ENCODE results near the gene ITIH4. TPM values are rescaled to one million over a fixed set of nuclear protein-coding genes. Genes with fewer than 3 reads are reported as not detected.
A peak's percentile ranks its signal among the peaks of the same experiment; 100 is the strongest.

The ITIH4 gene
- total and polyA plus RNA-seq, 2 of the 13 experiments (the other 11 are each of a cell fraction or from before 2014, with no cell fraction given) = 2.7 to 5.3 TPM

DNA sequence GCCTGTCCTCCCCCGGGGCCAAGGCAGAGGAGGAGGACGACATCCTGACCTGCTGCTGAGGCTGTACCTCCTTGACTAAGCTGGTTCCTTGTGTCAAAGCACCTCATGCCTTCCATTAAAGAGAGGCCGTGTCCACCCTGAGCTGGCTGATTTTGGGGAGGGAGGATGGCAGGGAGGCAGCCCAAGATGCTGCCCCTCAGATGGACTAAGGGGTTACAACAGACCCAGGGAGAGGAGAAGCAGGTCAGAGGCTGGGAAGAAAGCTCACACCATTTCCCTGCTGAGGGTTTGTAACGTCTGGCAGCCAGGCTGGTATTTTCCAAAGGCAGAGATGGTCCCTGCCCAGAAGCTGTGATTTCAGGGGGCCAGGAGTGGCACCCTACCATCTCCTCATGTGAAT, 38.5 kb downstream of the ITIH4 start:
- Histone ChIP-seq H3K4me1 (ENCODE audit: insufficient read depth, low read length) (peaks cover 100% of the 10 kb centered on the region), H3K9ac (ENCODE audit: insufficient read depth, low read depth, low read length) (0 out of 2 replicates have a peak overlapping the region, but pooled peaks have one; percentile 6), H4K20me1 (ENCODE audit: insufficient read depth, low read length) (no peaks in the 10 kb centered on the region), H3K4me3 (replicated peaks in 1 of 3; ENCODE audit: insufficient read depth in 1 of 3, low read depth in 2 of 3, low read length in 3 of 3) (no peak overlapping the region), H3K79me2 (ENCODE audit: insufficient read depth, low read length) (peaks cover 4% of the 10 kb centered on the region), H3K27me3 (ENCODE audit: control insufficient read depth in 1 of 2, insufficient read depth in 2 of 2, low read length in 2 of 2) (no peaks in the 10 kb centered on the region), H3K4me2 (ENCODE audit: low read depth, low read length) (peak overlapping the region; percentile 8; the same call in 1 of the 2 replicates), H2AFZ (ENCODE audit: low read length) (no peak overlapping the region), H3K9me3 (ENCODE audit: low read length) (no peaks in the 10 kb centered on the region), H3K27ac (ENCODE audit: extremely low read length, insufficient read depth, low read length) (peak overlapping the region; percentile 9), H3K36me3 (replicated peaks in 1 of 2; ENCODE audit: control insufficient read depth in 1 of 2, insufficient read depth in 2 of 2, low read length in 2 of 2) (peaks cover 6 to 10% of the 10 kb centered on the region in 2 experiments; a peak in 3 of 5 replicates)
- WGBS (ENCODE audit: low lambda C conversion rate) = 80% methylated on average over 2 of the region's 4 CpGs
- in situ Hi-C loops (cut with HindIII; ENCODE audit: extremely low pct_ligation_motif_present, low pct_unique_long_range_greater_than_20kb) (no loop called here), intact Hi-C loops (cut with micrococcal nuclease; ENCODE audit: unreplicated experiment) (no loop called here)
- TF ChIP-seq, protein P1, sequence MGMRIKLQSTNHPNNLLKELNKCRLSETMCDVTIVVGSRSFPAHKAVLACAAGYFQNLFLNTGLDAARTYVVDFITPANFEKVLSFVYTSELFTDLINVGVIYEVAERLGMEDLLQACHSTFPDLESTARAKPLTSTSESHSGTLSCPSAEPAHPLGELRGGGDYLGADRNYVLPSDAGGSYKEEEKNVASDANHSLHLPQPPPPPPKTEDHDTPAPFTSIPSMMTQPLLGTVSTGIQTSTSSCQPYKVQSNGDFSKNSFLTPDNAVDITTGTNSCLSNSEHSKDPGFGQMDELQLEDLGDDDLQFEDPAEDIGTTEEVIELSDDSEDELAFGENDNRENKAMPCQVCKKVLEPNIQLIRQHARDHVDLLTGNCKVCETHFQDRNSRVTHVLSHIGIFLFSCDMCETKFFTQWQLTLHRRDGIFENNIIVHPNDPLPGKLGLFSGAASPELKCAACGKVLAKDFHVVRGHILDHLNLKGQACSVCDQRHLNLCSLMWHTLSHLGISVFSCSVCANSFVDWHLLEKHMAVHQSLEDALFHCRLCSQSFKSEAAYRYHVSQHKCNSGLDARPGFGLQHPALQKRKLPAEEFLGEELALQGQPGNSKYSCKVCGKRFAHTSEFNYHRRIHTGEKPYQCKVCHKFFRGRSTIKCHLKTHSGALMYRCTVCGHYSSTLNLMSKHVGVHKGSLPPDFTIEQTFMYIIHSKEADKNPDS (CRISPR knock-in tag; IDR thresholded peaks at IDR 0.05) = 0 out of 2 replicates have a peak, but pooled peaks have one; percentile 53
- TF ChIP-seq, protein P2, sequence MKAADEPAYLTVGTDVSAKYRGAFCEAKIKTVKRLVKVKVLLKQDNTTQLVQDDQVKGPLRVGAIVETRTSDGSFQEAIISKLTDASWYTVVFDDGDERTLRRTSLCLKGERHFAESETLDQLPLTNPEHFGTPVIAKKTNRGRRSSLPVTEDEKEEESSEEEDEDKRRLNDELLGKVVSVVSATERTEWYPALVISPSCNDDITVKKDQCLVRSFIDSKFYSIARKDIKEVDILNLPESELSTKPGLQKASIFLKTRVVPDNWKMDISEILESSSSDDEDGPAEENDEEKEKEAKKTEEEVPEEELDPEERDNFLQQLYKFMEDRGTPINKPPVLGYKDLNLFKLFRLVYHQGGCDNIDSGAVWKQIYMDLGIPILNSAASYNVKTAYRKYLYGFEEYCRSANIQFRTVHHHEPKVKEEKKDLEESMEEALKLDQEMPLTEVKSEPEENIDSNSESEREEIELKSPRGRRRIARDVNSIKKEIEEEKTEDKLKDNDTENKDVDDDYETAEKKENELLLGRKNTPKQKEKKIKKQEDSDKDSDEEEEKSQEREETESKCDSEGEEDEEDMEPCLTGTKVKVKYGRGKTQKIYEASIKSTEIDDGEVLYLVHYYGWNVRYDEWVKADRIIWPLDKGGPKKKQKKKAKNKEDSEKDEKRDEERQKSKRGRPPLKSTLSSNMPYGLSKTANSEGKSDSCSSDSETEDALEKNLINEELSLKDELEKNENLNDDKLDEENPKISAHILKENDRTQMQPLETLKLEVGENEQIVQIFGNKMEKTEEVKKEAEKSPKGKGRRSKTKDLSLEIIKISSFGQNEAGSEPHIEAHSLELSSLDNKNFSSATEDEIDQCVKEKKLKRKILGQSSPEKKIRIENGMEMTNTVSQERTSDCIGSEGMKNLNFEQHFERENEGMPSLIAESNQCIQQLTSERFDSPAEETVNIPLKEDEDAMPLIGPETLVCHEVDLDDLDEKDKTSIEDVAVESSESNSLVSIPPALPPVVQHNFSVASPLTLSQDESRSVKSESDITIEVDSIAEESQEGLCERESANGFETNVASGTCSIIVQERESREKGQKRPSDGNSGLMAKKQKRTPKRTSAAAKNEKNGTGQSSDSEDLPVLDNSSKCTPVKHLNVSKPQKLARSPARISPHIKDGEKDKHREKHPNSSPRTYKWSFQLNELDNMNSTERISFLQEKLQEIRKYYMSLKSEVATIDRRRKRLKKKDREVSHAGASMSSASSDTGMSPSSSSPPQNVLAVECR (CRISPR knock-in tag; IDR thresholded peaks at IDR 0.05; ENCODE audit: borderline replicate concordance) = 0 out of 2 replicates have a peak, but pooled peaks have one; percentile 18
- 0 out of 2 replicates have a peak, but pooled peaks have one; percentile 25 for TF ChIP-seq SAFB2 (CRISPR knock-in tag; IDR thresholded peaks at IDR 0.05; ENCODE audit: borderline replicate concordance, low read depth)
- 0 out of 2 replicates have a peak, but pooled peaks have one; percentile 38 for TF ChIP-seq ZNF30 (CRISPR knock-in tag; IDR thresholded peaks at IDR 0.05)
- no peak for TF ChIP-seq MYNN (CRISPR knock-in tag; IDR thresholded peaks at IDR 0.05; ENCODE audit: low read depth)
- TF ChIP-seq, protein P3, sequence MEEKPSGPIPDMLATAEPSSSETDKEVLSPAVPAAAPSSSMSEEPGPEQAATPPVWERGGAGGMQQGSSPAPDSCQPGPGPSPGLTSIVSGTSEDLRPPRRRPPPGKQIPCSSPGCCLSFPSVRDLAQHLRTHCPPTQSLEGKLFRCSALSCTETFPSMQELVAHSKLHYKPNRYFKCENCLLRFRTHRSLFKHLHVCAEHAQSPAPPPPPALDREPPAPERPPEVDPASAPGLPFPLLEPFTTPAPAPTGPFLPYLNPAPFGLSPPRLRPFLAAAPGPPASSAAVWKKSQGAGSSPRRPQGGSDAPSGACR (CRISPR knock-in tag; IDR thresholded peaks at IDR 0.05) = 0 out of 2 replicates have a peak, but pooled peaks have one; percentile 53
- no peak for TF ChIP-seq LCORL (IDR thresholded peaks at IDR 0.05)
- peak; percentile 15 for TF ChIP-seq LCORL (CRISPR knock-in tag; IDR thresholded peaks at IDR 0.05)
- TF ChIP-seq, protein P4, sequence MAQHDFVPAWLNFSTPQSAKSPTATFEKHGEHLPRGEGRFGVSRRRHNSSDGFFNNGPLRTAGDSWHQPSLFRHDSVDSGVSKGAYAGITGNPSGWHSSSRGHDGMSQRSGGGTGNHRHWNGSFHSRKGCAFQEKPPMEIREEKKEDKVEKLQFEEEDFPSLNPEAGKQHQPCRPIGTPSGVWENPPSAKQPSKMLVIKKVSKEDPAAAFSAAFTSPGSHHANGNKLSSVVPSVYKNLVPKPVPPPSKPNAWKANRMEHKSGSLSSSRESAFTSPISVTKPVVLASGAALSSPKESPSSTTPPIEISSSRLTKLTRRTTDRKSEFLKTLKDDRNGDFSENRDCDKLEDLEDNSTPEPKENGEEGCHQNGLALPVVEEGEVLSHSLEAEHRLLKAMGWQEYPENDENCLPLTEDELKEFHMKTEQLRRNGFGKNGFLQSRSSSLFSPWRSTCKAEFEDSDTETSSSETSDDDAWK (CRISPR knock-in tag; IDR thresholded peaks at IDR 0.05) = no peak
- no peak for TF ChIP-seq PHF8 (CRISPR knock-in tag; IDR thresholded peaks at IDR 0.05)
- ATAC-seq (no peak), DNase-seq (ENCODE audit: low spot score) (no peak), FAIRE-seq (no peak)
- ChIA-PET POLR2A (interaction anchor here (1.0 to 10.9 kb wide), 6 partner anchors 13 to 99 kb away, joined by 4 to 466 read pairs (median 12); partner anchors contain the start of genes ITIH1 and NEK4), CTCF (ENCODE audit: low intra/inter-chr PET ratio, low total read pairs) (interaction anchor here (1.0 kb wide), 1 partner anchor 49 kb away, joined by 3 read pairs; no protein-coding TSS in a partner anchor)
- BruUV-seq (replicated peaks) = no TSS peak

All from HepG2 (cell line).